DND-41 (cell line): ENCODE measurements around the gene ZNF343.

Experiments
- CTCF ChIP-seq: IDR thresholded peaks from 2 replicates; pipeline ENCODE4 v1.5.1; 2012; ENCODE audit warnings: borderline replicate concordance, low read length, moderate library complexity, mild to moderate bottlenecking; ENCODE audit not compliant: poor library complexity, severe bottlenecking; ENCODE audit errors: extremely low read depth
- EZH2 ChIP-seq: IDR thresholded peaks from 3 replicates; pipeline ENCODE4 v1.6.1; 2012; ENCODE audit warnings: borderline replicate concordance, low read depth, mild to moderate bottlenecking, moderate library complexity, low read length, inconsistent platforms; ENCODE audit not compliant: severe bottlenecking

- no peak for TF ChIP-seq CTCF
- no peak for TF ChIP-seq EZH2
These were observed 48.5 kb downstream of the ZNF343 start for GRCh38 chr20:2459981-2460751.
